ENCODE measurements around the gene PIEZO1. TPM values are rescaled to one million over a fixed set of nuclear protein-coding genes. Genes with fewer than 3 reads are reported as not detected.

PIEZO1 gene
- total and polyA plus RNA-seq, 9 of the 15 experiments (the other 6 are each of a cell fraction or from before 2014, with no cell fraction given), result 3.6 to 432 (median 131) TPM

DNA sequence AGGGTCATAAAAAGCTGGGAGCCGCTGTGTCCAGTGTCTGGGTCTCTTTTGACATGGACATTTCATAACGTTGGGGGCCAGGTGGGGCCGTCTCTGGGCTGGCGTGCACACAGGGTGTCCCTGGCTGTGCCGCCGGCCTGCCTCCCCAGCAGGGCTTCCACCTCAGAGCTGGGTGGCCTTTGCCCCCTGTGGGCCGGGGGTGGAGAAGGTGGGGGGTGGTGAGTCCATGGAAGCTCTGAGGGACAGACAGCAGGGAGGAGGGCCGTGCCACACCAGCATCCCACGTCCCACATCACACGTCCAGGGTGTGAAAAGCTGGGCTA lies 97.8 kb downstream of the PIEZO1 start:
- ATAC-seq, result no peak
- H3K4me3 ChIP-seq, result no peak overlapping the region
- FAIRE-seq, result peak; percentile 60
- no peaks in the 10 kb centered on the region for H3K36me3 ChIP-seq (ENCODE audit: control insufficient read depth, insufficient read depth, low read length)
- H3K79me2 ChIP-seq (ENCODE audit: control insufficient read depth, insufficient read depth, low read length), result no peaks in the 10 kb centered on the region; the same call in 2 of the 3 replicates
- peak overlapping the region; percentile 44; the same call in 1 of the 3 replicates for H3K27ac ChIP-seq (ENCODE audit: extremely low read depth, low read depth, low read length)
- peaks cover 43 to 75% of the 10 kb centered on the region in 2 experiments for H3K4me1 ChIP-seq (replicated peaks in 1 of 2; ENCODE audit: control insufficient read depth in 2 of 2, insufficient read depth in 2 of 2, low read length in 2 of 2)
- no TSS peak for BruUV-seq (replicated peaks)
- intact Hi-C loops (cut with micrococcal nuclease), result loop anchor here (2.0 to 5.0 kb wide), 3 partner anchors 24 to 85 kb away; partner anchors contain the start of gene MVD
- H3K4me2 ChIP-seq (ENCODE audit: insufficient read depth, low read length), result peak overlapping the region; percentile 75
- peak overlapping the region; percentile 88; the same call in 1 of the 2 replicates for H2AFZ ChIP-seq (ENCODE audit: low read depth, low read length)
- in situ Hi-C loops (cut with MboI), result no loop called here
- H3K9me3 ChIP-seq (replicated peaks; ENCODE audit: control insufficient read depth, insufficient read depth, low read depth, low read length), result no peaks in the 10 kb centered on the region
- no peaks in the 10 kb centered on the region; the same call in 1 of the 2 replicates for H4K20me1 ChIP-seq (replicated peaks; ENCODE audit: control insufficient read depth, insufficient read depth, low read length)
- DNase-seq (ENCODE audit: extremely low read depth in 1 of 4, low spot score in 3 of 4), result peak in 1 of 4 experiments; percentile 57
- WGBS (ENCODE audit: insufficient coverage, low coverage, missing lambda C conversion rate), result 24% methylated on average over 10 of the region's 10 CpGs
- H3K9me1 ChIP-seq (ENCODE audit: control insufficient read depth, insufficient read depth, low read length), result no peaks in the 10 kb centered on the region
- no peaks in the 10 kb centered on the region for H3K27me3 ChIP-seq (ENCODE audit: control insufficient read depth in 2 of 2, insufficient read depth in 2 of 2, low read length in 2 of 2)
- CTCF ChIA-PET (ENCODE audit: low intra/inter-chr PET ratio), result no interaction called here
- POLR2A ChIA-PET, result interaction anchor here (0.6 to 2.1 kb wide), 12 partner anchors 17 to 141 kb away, joined by 3 to 9 read pairs (median 4); partner anchors contain the start of gene ZC3H18
- peak overlapping the region; percentile 13 to 20; a peak in 1 of 4 replicates for H3K9ac ChIP-seq (ENCODE audit: insufficient read depth in 1 of 2, low read depth in 2 of 2, low read length in 2 of 2)
- TF ChIP-seq ZNF354B (CRISPR knock-in tag; IDR thresholded peaks at IDR 0.05) (no peak), EGR1 (conservative IDR thresholded peaks at IDR 0.05) (peak; percentile 30; the same call in 1 of the 2 replicates)

DNA sequence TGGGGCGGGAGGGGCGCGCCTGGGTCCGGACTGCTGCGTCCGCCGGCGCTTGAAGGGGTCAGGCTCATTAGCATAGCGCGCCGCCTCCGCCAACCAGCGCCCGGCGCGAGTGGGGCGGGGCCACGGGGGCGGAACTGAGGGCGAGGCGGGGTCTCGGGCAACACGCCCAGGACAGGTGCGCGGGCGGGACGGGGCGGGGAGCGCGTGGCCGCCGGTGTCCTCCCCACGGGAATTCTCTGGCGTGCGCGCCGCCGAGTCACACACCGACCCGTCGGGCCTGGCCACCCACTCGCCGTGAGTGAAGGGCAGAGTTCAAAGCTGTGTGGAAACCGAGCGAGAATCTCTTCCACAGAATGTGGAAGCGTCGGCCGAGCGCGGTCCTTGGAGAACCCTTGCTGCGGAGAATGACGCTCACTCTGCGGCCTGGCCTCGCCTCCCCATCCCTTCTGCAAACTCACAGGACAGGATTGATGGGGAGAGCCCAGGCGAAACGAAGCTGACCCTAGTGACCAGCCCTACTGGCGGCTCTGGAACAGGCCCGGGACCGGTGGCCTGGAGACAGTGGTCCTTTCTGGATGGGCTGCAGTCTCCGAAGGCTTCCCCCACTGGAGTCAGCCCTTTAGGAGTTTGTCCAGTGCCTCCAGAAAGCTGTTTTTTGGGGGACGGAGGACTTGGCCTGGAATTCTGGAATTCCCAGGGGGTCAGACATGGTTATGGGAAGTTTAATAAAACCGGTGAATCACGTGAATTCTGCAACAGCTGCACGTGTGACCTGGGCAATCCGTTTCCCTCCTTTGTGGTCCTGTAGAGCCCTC lies 98.4 kb downstream of the PIEZO1 start, which contains the start of gene SNAI3:
SNAI3 (minus strand) TSS at position 69 of the 815 bp plus-strand sequence. CDS start 101 bp downstream, outside the sequence.
- H3K9ac ChIP-seq (ENCODE audit: insufficient read depth in 1 of 2, low read depth in 2 of 2, low read length in 2 of 2), result peak within 1 kb of the TSS; percentile 44 to 90; a peak in 3 of 4 replicates
- BruUV-seq (replicated peaks), result TSS peak; percentile 99
- ChIA-PET CTCF (ENCODE audit: low intra/inter-chr PET ratio) (no interaction called here), POLR2A (interaction anchor here (0.6 to 2.1 kb wide), 11 partner anchors 17 to 141 kb away, joined by 3 to 9 read pairs (median 5); partner anchors contain the start of genes MVD and ZC3H18)
- peak within 1 kb of the TSS; percentile 88 for H2AFZ ChIP-seq (ENCODE audit: low read depth, low read length)
- no peaks in the 10 kb centered on the region for H3K9me1 ChIP-seq (ENCODE audit: control insufficient read depth, insufficient read depth, low read length)
- no peaks in the 10 kb centered on the region; the same call in 1 of the 2 replicates for H4K20me1 ChIP-seq (replicated peaks; ENCODE audit: control insufficient read depth, insufficient read depth, low read length)
- no peaks in the 10 kb centered on the region for H3K27me3 ChIP-seq (ENCODE audit: control insufficient read depth in 2 of 2, insufficient read depth in 2 of 2, low read length in 2 of 2)
- ATAC-seq (peak; percentile 94), DNase-seq (ENCODE audit: extremely low read depth in 1 of 4, low spot score in 3 of 4) (peak; percentile 97 to 98 (median 98)), FAIRE-seq (peak; percentile 76)
- H3K79me2 ChIP-seq (ENCODE audit: control insufficient read depth, insufficient read depth, low read length), result no peaks in the 10 kb centered on the region; the same call in 2 of the 3 replicates
- no peaks in the 10 kb centered on the region for H3K9me3 ChIP-seq (replicated peaks; ENCODE audit: control insufficient read depth, insufficient read depth, low read depth, low read length)
- H3K4me2 ChIP-seq (ENCODE audit: insufficient read depth, low read length), result peak within 1 kb of the TSS; percentile 75
- H3K4me3 ChIP-seq, result peak within 1 kb of the TSS; percentile 60
- no peaks in the 10 kb centered on the region for H3K36me3 ChIP-seq (ENCODE audit: control insufficient read depth, insufficient read depth, low read length)
- in situ Hi-C loops (cut with MboI), result no loop called here
- intact Hi-C loops (cut with micrococcal nuclease), result loop anchor here (2.0 to 5.0 kb wide), 3 partner anchors 24 to 86 kb away; partner anchors contain the start of gene MVD
- H3K27ac ChIP-seq (ENCODE audit: extremely low read depth, low read depth, low read length), result peak within 1 kb of the TSS; percentile 44; the same call in 2 of the 3 replicates
- 8% methylated on average over 26 of the region's 65 CpGs for WGBS (ENCODE audit: insufficient coverage, low coverage, missing lambda C conversion rate)
- H3K4me1 ChIP-seq (replicated peaks in 1 of 2; ENCODE audit: control insufficient read depth in 2 of 2, insufficient read depth in 2 of 2, low read length in 2 of 2), result peaks cover 38 to 75% of the 10 kb centered on the region in 2 experiments
- TF ChIP-seq, protein P1, sequence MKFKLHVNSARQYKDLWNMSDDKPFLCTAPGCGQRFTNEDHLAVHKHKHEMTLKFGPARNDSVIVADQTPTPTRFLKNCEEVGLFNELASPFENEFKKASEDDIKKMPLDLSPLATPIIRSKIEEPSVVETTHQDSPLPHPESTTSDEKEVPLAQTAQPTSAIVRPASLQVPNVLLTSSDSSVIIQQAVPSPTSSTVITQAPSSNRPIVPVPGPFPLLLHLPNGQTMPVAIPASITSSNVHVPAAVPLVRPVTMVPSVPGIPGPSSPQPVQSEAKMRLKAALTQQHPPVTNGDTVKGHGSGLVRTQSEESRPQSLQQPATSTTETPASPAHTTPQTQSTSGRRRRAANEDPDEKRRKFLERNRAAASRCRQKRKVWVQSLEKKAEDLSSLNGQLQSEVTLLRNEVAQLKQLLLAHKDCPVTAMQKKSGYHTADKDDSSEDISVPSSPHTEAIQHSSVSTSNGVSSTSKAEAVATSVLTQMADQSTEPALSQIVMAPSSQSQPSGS (CRISPR knock-in tag; IDR thresholded peaks at IDR 0.05), result no peak
- TF ChIP-seq MYC (IDR thresholded peaks at IDR 0.05; ENCODE audit: low read depth, low read length) (peak; percentile 63; the same call in 1 of the 2 replicates), MYC (CRISPR knock-in tag; IDR thresholded peaks at IDR 0.05; ENCODE audit: borderline replicate concordance, low read depth) (no peak), HDAC8 (tag; IDR thresholded peaks at IDR 0.05) (no peak), TBP (optimal IDR thresholded peaks at IDR 0.05; ENCODE audit: low read depth, low read length) (peak; percentile 87), CBX2 (IDR thresholded peaks at IDR 0.05; ENCODE audit: insufficient read depth, low read length, poor library complexity, severe bottlenecking) (no peak), ESRRB (CRISPR knock-in tag; IDR thresholded peaks at IDR 0.05; ENCODE audit: borderline replicate concordance) (no peak), MXI1 (IDR thresholded peaks at IDR 0.05; ENCODE audit: low read depth, low read length) (0 out of 2 replicates have a peak, but pooled peaks have one; percentile 28)
- TF ChIP-seq, protein P2, sequence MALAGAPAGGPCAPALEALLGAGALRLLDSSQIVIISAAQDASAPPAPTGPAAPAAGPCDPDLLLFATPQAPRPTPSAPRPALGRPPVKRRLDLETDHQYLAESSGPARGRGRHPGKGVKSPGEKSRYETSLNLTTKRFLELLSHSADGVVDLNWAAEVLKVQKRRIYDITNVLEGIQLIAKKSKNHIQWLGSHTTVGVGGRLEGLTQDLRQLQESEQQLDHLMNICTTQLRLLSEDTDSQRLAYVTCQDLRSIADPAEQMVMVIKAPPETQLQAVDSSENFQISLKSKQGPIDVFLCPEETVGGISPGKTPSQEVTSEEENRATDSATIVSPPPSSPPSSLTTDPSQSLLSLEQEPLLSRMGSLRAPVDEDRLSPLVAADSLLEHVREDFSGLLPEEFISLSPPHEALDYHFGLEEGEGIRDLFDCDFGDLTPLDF (CRISPR knock-in tag; IDR thresholded peaks at IDR 0.05), result peak; percentile 33; the same call in 1 of the 2 replicates
